ENCODE data around the gene RFX8. TPM values are rescaled to one million over a fixed set of nuclear protein-coding genes. Genes with fewer than 3 reads are reported as not detected.

RFX8 gene
- polyA plus RNA-seq (2012; ENCODE audit: low read depth, missing spikeins) = not detected

- DNase-seq (ENCODE audit: insufficient read length, low spot score) (no peak), FAIRE-seq (no peak)
- no peak for TF ChIP-seq POLR2A (IDR thresholded peaks at IDR 0.05; ENCODE audit: low read depth, low read length)
- no peak for TF ChIP-seq POU2F2 (IDR thresholded peaks at IDR 0.05; ENCODE audit: low read depth, low read length)
- TF ChIP-seq POLR2AphosphoS5 (IDR thresholded peaks at IDR 0.05; ENCODE audit: low read depth, low read length) = no peak
- TF ChIP-seq PAX5 (IDR thresholded peaks at IDR 0.05; ENCODE audit: insufficient read depth, low read length, severe bottlenecking) = no peak
- TF ChIP-seq TAF1 (IDR thresholded peaks at IDR 0.05; ENCODE audit: low read depth, low read length) = no peak
- no peak for TF ChIP-seq SPI1 (IDR thresholded peaks at IDR 0.05; ENCODE audit: low read depth, low read length)
Measured at GRCh38 chr2:101474731-101475384, at the start of gene RFX8. Gene RFX8, minus strand, starts transcription at chr2:101475112. Its CDS starts 8,264 bp downstream, at chr2:101466848.

GRCh38 chr2:101521487-101521886 lies 46.6 kb upstream of the RFX8 start:
- TF ChIP-seq POU2F2 (IDR thresholded peaks at IDR 0.05; ENCODE audit: low read depth, low read length) (no peak), POLR2AphosphoS5 (IDR thresholded peaks at IDR 0.05; ENCODE audit: low read depth, low read length) (no peak), SPI1 (IDR thresholded peaks at IDR 0.05; ENCODE audit: low read depth, low read length) (0 out of 2 replicates have a peak, but pooled peaks have one; percentile 3)
- DNase-seq (ENCODE audit: insufficient read length, low spot score) (no peak), FAIRE-seq (no peak)

GRCh38 chr2:101520246-101520645 lies 45.3 kb upstream of the RFX8 start:
- FAIRE-seq = no peak
- DNase-seq (ENCODE audit: insufficient read length, low spot score) = no peak
- TF ChIP-seq POU2F2 (IDR thresholded peaks at IDR 0.05; ENCODE audit: low read depth, low read length) (no peak), SPI1 (IDR thresholded peaks at IDR 0.05; ENCODE audit: low read depth, low read length) (no peak), TAF1 (IDR thresholded peaks at IDR 0.05; ENCODE audit: low read depth, low read length) (no peak), PAX5 (IDR thresholded peaks at IDR 0.05; ENCODE audit: insufficient read depth, low read length, severe bottlenecking) (no peak), POLR2A (IDR thresholded peaks at IDR 0.05; ENCODE audit: low read depth, low read length) (no peak), POLR2AphosphoS5 (IDR thresholded peaks at IDR 0.05; ENCODE audit: low read depth, low read length) (no peak)

GRCh38 chr2:101518578-101519492 lies 43.9 kb upstream of the RFX8 start:
- no peak for TF ChIP-seq SPI1 (IDR thresholded peaks at IDR 0.05; ENCODE audit: low read depth, low read length)
- no peak for TF ChIP-seq POLR2AphosphoS5 (IDR thresholded peaks at IDR 0.05; ENCODE audit: low read depth, low read length)
- TF ChIP-seq PAX5 (IDR thresholded peaks at IDR 0.05; ENCODE audit: insufficient read depth, low read length, severe bottlenecking) = no peak
- no peak for TF ChIP-seq POU2F2 (IDR thresholded peaks at IDR 0.05; ENCODE audit: low read depth, low read length)
- TF ChIP-seq TAF1 (IDR thresholded peaks at IDR 0.05; ENCODE audit: low read depth, low read length) = no peak
- TF ChIP-seq POLR2A (IDR thresholded peaks at IDR 0.05; ENCODE audit: low read depth, low read length) = no peak
- DNase-seq (ENCODE audit: insufficient read length, low spot score) (no peak), FAIRE-seq (no peak)

GRCh38 chr2:101517758-101518271 lies 42.9 kb upstream of the RFX8 start:
- TF ChIP-seq TAF1 (IDR thresholded peaks at IDR 0.05; ENCODE audit: low read depth, low read length) (no peak), POLR2A (IDR thresholded peaks at IDR 0.05; ENCODE audit: low read depth, low read length) (no peak), SPI1 (IDR thresholded peaks at IDR 0.05; ENCODE audit: low read depth, low read length) (no peak)
- DNase-seq (ENCODE audit: insufficient read length, low spot score) (no peak), FAIRE-seq (no peak)

GRCh38 chr2:101516823-101517690 lies 42.1 kb upstream of the RFX8 start:
- TF ChIP-seq POLR2AphosphoS5 (IDR thresholded peaks at IDR 0.05; ENCODE audit: low read depth, low read length) (no peak), SPI1 (IDR thresholded peaks at IDR 0.05; ENCODE audit: low read depth, low read length) (no peak), PAX5 (IDR thresholded peaks at IDR 0.05; ENCODE audit: insufficient read depth, low read length, severe bottlenecking) (no peak), TAF1 (IDR thresholded peaks at IDR 0.05; ENCODE audit: low read depth, low read length) (no peak), POLR2A (IDR thresholded peaks at IDR 0.05; ENCODE audit: low read depth, low read length) (no peak), POU2F2 (IDR thresholded peaks at IDR 0.05; ENCODE audit: low read depth, low read length) (no peak)
- DNase-seq (ENCODE audit: insufficient read length, low spot score) (no peak), FAIRE-seq (no peak)

- TF ChIP-seq POLR2A (IDR thresholded peaks at IDR 0.05; ENCODE audit: low read depth, low read length) (no peak), TAF1 (IDR thresholded peaks at IDR 0.05; ENCODE audit: low read depth, low read length) (no peak), POLR2AphosphoS5 (IDR thresholded peaks at IDR 0.05; ENCODE audit: low read depth, low read length) (no peak), SPI1 (IDR thresholded peaks at IDR 0.05; ENCODE audit: low read depth, low read length) (no peak), PAX5 (IDR thresholded peaks at IDR 0.05; ENCODE audit: insufficient read depth, low read length, severe bottlenecking) (no peak), POU2F2 (IDR thresholded peaks at IDR 0.05; ENCODE audit: low read depth, low read length) (no peak)
- DNase-seq (ENCODE audit: insufficient read length, low spot score) (no peak), FAIRE-seq (no peak)
Measured at GRCh38 chr2:101516349-101516748, 41.4 kb upstream of the RFX8 start.

GRCh38 chr2:101515477-101515876 lies 40.6 kb upstream of the RFX8 start:
- no peak for DNase-seq (ENCODE audit: insufficient read length, low spot score)
- no peak for FAIRE-seq
- no peak for TF ChIP-seq SPI1 (IDR thresholded peaks at IDR 0.05; ENCODE audit: low read depth, low read length)

- TF ChIP-seq POLR2A (IDR thresholded peaks at IDR 0.05; ENCODE audit: low read depth, low read length) (no peak), POU2F2 (IDR thresholded peaks at IDR 0.05; ENCODE audit: low read depth, low read length) (no peak), SPI1 (IDR thresholded peaks at IDR 0.05; ENCODE audit: low read depth, low read length) (no peak)
- no peak for FAIRE-seq
- DNase-seq (ENCODE audit: insufficient read length, low spot score) = no peak
Measured at GRCh38 chr2:101512993-101513392, 38.1 kb upstream of the RFX8 start.

All from GM12891 (cell line).